ENCODE data around the gene CCDC117.
A peak's percentile ranks its signal among the peaks of the same experiment; 100 is the strongest.
"Not testable (repeated sequence)": the region's sequence is repeated elsewhere in the genome, so short reads cannot be mapped to it uniquely, and the experiment has no call there.

Gene CCDC117

DNA sequence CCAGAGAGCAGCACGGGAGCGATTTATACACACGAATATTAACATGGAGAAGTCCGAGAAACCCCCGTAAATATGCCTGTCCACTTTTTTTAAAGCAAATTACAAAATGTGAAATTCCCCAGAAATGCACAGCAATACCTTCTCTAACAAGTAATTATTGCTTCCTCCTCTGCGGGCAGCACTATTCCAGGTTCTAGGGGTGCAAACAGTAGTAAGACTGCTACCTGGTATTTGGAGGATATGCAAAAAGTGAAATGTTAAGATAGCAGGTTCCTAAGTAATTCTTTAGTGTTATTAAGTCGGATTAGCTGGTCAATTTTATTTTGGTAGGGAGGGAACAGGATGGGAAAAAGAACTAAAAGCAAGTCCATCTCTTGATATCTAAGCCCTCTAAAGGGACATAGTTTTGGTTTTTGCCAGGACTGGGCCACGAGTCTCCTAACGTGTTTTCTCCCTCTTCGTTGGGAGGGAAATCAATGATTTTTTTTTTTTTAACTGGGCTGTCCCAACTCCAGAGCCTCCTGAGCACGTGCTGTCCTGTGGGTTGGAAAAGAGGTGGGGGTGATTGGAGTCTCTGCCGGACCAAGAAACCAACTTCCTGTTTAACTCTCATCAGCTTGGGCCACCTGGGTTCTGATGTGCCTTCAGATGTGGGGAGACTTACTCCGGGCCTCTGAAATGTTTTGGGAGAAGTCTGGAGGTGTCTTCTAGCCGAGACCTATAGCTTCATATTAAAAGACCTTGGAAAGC is 29.5 kb downstream of the CCDC117 start:
- TF ChIP-seq, protein P1, sequence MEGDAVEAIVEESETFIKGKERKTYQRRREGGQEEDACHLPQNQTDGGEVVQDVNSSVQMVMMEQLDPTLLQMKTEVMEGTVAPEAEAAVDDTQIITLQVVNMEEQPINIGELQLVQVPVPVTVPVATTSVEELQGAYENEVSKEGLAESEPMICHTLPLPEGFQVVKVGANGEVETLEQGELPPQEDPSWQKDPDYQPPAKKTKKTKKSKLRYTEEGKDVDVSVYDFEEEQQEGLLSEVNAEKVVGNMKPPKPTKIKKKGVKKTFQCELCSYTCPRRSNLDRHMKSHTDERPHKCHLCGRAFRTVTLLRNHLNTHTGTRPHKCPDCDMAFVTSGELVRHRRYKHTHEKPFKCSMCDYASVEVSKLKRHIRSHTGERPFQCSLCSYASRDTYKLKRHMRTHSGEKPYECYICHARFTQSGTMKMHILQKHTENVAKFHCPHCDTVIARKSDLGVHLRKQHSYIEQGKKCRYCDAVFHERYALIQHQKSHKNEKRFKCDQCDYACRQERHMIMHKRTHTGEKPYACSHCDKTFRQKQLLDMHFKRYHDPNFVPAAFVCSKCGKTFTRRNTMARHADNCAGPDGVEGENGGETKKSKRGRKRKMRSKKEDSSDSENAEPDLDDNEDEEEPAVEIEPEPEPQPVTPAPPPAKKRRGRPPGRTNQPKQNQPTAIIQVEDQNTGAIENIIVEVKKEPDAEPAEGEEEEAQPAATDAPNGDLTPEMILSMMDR (IDR thresholded peaks at IDR 0.05; ENCODE audit: insufficient read depth, low read length, poor library complexity, severe bottlenecking), result no peak
- TF ChIP-seq EZH2phosphoT487 (conservative IDR thresholded peaks at IDR 0.05; ENCODE audit: low read length), result no peak
- no peak overlapping the region for H3K27ac ChIP-seq (ENCODE audit: low read depth, low read length)
- peak overlapping the region; percentile 22 for H3K4me3 ChIP-seq (ENCODE audit: insufficient read depth, low read length, poor library complexity, severe bottlenecking)

DNA sequence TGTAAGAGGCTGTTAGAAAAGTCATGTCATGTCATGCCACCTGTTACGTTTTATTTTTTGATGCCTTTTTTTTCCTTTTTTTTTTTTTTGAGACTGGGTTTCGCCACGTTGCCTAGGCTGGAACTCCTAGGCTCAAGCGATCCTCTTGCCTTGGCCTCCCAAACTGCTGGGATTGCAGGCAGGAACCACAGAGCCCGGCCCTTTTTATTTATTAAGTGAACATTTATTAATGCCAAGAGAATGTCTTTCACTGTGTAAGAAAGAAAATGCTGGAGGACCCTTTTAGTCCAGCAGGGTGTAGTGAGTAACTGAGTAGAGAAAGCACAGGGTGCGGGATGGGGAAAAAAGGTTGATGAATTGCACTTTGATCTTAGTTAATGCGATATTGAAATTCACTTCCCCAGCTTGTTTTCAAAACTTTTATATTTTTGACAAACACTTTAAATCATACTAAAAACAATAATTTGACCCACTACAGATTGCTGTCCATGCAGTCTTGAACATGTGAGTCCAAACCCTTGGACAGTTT is 30.2 kb downstream of the CCDC117 start:
- H4K20me1 ChIP-seq (ENCODE audit: low read depth, low read length), result no peaks in the 10 kb centered on the region; the same call in 1 of the 2 replicates
- TF ChIP-seq, protein P1 (IDR thresholded peaks at IDR 0.05; ENCODE audit: insufficient read depth, low read length, poor library complexity, severe bottlenecking), result no peak
- no peak for TF ChIP-seq EZH2phosphoT487 (conservative IDR thresholded peaks at IDR 0.05; ENCODE audit: low read length)
- no peak overlapping the region for H3K27ac ChIP-seq (ENCODE audit: low read depth, low read length)
- H3K9me3 ChIP-seq (ENCODE audit: insufficient read depth, low read length), result no peaks in the 10 kb centered on the region
- H3K79me2 ChIP-seq (ENCODE audit: insufficient read depth, low read length), result 0 out of 2 replicates have a peak, but pooled peaks cover 6% of the 10 kb centered on the region
- H3K36me3 ChIP-seq (ENCODE audit: low read length), result no peaks in the 10 kb centered on the region
- H3K4me3 ChIP-seq (ENCODE audit: insufficient read depth, low read length, poor library complexity, severe bottlenecking), result no peak overlapping the region
- H3K9ac ChIP-seq (ENCODE audit: low read length), result no peak overlapping the region
- peak overlapping the region; percentile 72 for H3K4me2 ChIP-seq (ENCODE audit: low read depth, low read length, poor library complexity, severe bottlenecking)
- peaks cover 2% of the 10 kb centered on the region; the same call in 1 of the 2 replicates for H3F3A ChIP-seq (ENCODE audit: insufficient read depth)
- H3K9me2 ChIP-seq (replicated peaks; ENCODE audit: insufficient read depth, low read length), result no peaks in the 10 kb centered on the region
- no peak overlapping the region for H2AFZ ChIP-seq (ENCODE audit: low read depth, low read length, severe bottlenecking)
- H3K27me3 ChIP-seq (ENCODE audit: low read length), result no peaks in the 10 kb centered on the region

More for the DNA sequence above, 29.5 kb downstream of the CCDC117 start:
- no peak overlapping the region for H3K9ac ChIP-seq (ENCODE audit: low read length)
- H3K9me2 ChIP-seq (replicated peaks; ENCODE audit: insufficient read depth, low read length), result no peaks in the 10 kb centered on the region
- H3F3A ChIP-seq (ENCODE audit: insufficient read depth), result peaks cover 2% of the 10 kb centered on the region; the same call in 1 of the 2 replicates
- no peak overlapping the region for H2AFZ ChIP-seq (ENCODE audit: low read depth, low read length, severe bottlenecking)
- H3K79me2 ChIP-seq (ENCODE audit: insufficient read depth, low read length), result 0 out of 2 replicates have a peak, but pooled peaks cover 6% of the 10 kb centered on the region
- H3K4me2 ChIP-seq (ENCODE audit: low read depth, low read length, poor library complexity, severe bottlenecking), result peak overlapping the region; percentile 72
- no peaks in the 10 kb centered on the region for H3K9me3 ChIP-seq (ENCODE audit: insufficient read depth, low read length)
- H4K20me1 ChIP-seq (ENCODE audit: low read depth, low read length), result no peaks in the 10 kb centered on the region; the same call in 1 of the 2 replicates
- H3K27me3 ChIP-seq (ENCODE audit: low read length), result no peaks in the 10 kb centered on the region
- H3K36me3 ChIP-seq (ENCODE audit: low read length), result 0 out of 2 replicates have a peak, but pooled peaks cover 2% of the 10 kb centered on the region

DNA sequence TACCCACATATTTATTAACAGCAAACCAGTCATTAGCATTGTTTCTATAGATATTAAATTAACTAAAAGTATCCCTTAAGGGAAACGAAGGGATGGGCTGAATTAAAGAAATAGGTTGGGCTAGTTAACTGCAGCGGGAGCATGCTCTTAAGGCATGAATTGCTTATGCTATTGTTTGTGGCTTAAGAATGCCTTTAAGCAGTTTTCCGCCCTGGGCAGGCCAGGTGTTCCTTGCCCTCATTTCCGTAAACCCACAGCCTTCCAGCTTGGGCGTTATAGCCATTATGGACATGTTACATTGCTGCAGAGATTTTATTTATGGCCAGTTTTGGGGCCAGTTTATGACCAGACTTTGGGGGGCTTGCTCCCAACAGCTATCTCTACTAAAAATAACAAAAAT is 32.9 kb downstream of the CCDC117 start:
- H3K36me3 ChIP-seq (ENCODE audit: low read length); H3K4me3 ChIP-seq (ENCODE audit: insufficient read depth, low read length, poor library complexity, severe bottlenecking); H3K27ac ChIP-seq (ENCODE audit: low read depth, low read length); H3K27me3 ChIP-seq (ENCODE audit: low read length); H3K9me3 ChIP-seq (ENCODE audit: insufficient read depth, low read length); H2AFZ ChIP-seq (ENCODE audit: low read depth, low read length, severe bottlenecking); H3F3A ChIP-seq (ENCODE audit: insufficient read depth); H3K79me2 ChIP-seq (ENCODE audit: insufficient read depth, low read length); H3K9ac ChIP-seq (ENCODE audit: low read length); H4K20me1 ChIP-seq (ENCODE audit: low read depth, low read length); H3K4me2 ChIP-seq (ENCODE audit: low read depth, low read length, poor library complexity, severe bottlenecking); H3K9me2 ChIP-seq (replicated peaks; ENCODE audit: insufficient read depth, low read length): not testable (repeated sequence)
